CD4-positive, alpha-beta memory T cell (primary cell): ENCODE results near the gene HNRNPA3. TPM values are rescaled to one million over a fixed set of nuclear protein-coding genes. Genes with fewer than 3 reads are reported as not detected.
A peak's percentile ranks its signal among the peaks of the same experiment; 100 is the strongest.

Source experiments
- CTCF ChIA-PET: fragments of 350-600 bp; sonication (Branson Sonifier 250); formaldehyde crosslinking; loops from one replicate; lab custom pipeline; 2021; ENCODE audit warnings: inconsistent platforms; ENCODE audit not compliant: partially characterized antibody; lab: Charles Lee
- POLR2A ChIA-PET: fragments of 350-600 bp; sonication (Branson Sonifier 250); formaldehyde crosslinking; loops from one replicate; lab custom pipeline; 2021; ENCODE audit not compliant: partially characterized antibody; lab: Charles Lee
- DNase-seq, 5 donors: peaks; one replicate each; pipeline versions ENCODE4 v3.0.0 to v3.0.0-alpha.2; 2020 to 2022; ENCODE audit warnings: mixed read lengths in 1 of 5
- H3K27ac ChIP-seq: one replicate; pipeline ENCODE4 v1.7.0; 2013; ENCODE audit warnings: low read depth, low read length
- H3K27me3 ChIP-seq: 2 replicates; pipeline ENCODE4 v1.7.0; 2013; ENCODE audit warnings: mild to moderate bottlenecking, low read length, moderate library complexity; ENCODE audit not compliant: insufficient read depth
- H3K36me3 ChIP-seq: 2 replicates; pipeline ENCODE4 v1.7.0; 2013; ENCODE audit warnings: mild to moderate bottlenecking, low read length, moderate library complexity; ENCODE audit not compliant: insufficient read depth
- H3K4me1 ChIP-seq: 2 replicates; pipeline ENCODE4 v1.7.0; 2013; ENCODE audit warnings: mild to moderate bottlenecking, low read length, moderate library complexity; ENCODE audit not compliant: insufficient read depth
- H3K4me3 ChIP-seq, 2 donors: one replicate each; pipeline ENCODE4 v1.7.0; 2013; ENCODE audit warnings: low read length in 2 of 2, mild to moderate bottlenecking in 1 of 2
- H3K9me3 ChIP-seq, 2 donors: one replicate each; pipeline ENCODE4 v1.7.0; 2013; ENCODE audit warnings: low read length in 2 of 2, control low read depth in 1 of 2; ENCODE audit not compliant: control insufficient read depth in 1 of 2
- H3K27ac Mint-ChIP-seq, 7 donors: one replicate each; pipeline ENCODE4 v1.8.0; 2020 to 2021; ENCODE audit warnings: mixed read lengths in 7 of 7, mild to moderate bottlenecking in 6 of 7, inconsistent platforms in 3 of 7, moderate library complexity in 3 of 7
- H3K27me3 Mint-ChIP-seq, 2 donors: one replicate each; pipeline ENCODE4 v1.8.0; 2020 to 2021; ENCODE audit warnings: mixed read lengths in 2 of 2
- H3K36me3 Mint-ChIP-seq, 2 donors: one replicate each; pipeline ENCODE4 v1.8.0; 2020 to 2021; ENCODE audit warnings: mixed read lengths in 2 of 2, inconsistent platforms in 1 of 2, mild to moderate bottlenecking in 1 of 2
- H3K4me1 Mint-ChIP-seq, 4 donors: one replicate each; pipeline ENCODE4 v1.8.0; 2020 to 2021; ENCODE audit warnings: mixed read lengths in 4 of 4, mild to moderate bottlenecking in 1 of 4
- H3K4me3 Mint-ChIP-seq, 8 donors: one replicate each; pipeline ENCODE4 v1.8.0; 2020 to 2021; ENCODE audit warnings: mixed read lengths in 8 of 8, mild to moderate bottlenecking in 7 of 8, moderate library complexity in 6 of 8, inconsistent platforms in 3 of 8
- H3K9me3 Mint-ChIP-seq, 8 donors: one replicate each; pipeline ENCODE4 v1.8.0; 2020 to 2021; ENCODE audit warnings: mixed read lengths in 8 of 8, mild to moderate bottlenecking in 5 of 8, inconsistent platforms in 3 of 8, moderate library complexity in 1 of 8
- intact Hi-C: fragments of 100-400 bp; cut with micrococcal nuclease; formaldehyde crosslinking; loops from one replicate; pipeline ENCODE4 v1.15.1; 2023
- polyA plus RNA-seq, 2 donors: library from polyadenylated mRNA; unstranded; fragments of 300-500 nt; fragmentation: Illumina TruSeq; gene quantifications; one replicate each; pipeline ENCODE4 v1.2.3, GENCODE V29; 2021
- total RNA-seq, 2 experiments: library from RNA; stranded (reverse); gene quantifications; one replicate each; pipeline ENCODE4 v1.2.3, GENCODE V29; 2021

HNRNPA3 gene
- total and polyA plus RNA-seq, 4 experiments from 2014 or later, result 41.1 to 175 (median 118) TPM

DNA sequence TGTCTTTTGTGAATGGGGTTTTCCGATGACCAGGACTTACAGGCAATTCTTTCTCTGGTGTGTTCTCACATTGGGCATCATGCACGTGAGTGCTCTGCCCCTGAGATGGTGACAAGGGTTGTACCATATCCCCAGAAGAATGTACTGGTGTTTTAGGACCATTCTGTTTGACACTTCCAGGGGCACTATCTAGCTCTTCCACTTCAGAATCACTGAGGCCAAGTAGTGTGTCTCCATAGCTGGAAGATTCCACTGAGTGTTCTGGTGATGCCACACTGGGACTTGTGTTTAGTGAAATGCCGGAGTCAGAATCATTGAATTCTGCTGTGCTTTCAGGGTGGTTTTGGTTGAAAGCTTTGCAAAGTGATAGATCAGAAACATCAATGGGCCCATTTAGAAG is 18.7 kb downstream of the HNRNPA3 start:
- intact Hi-C loops, result loop anchor here (2.0 kb wide), 1 partner anchor 18 kb away; the partner anchor contains the start of gene HNRNPA3
- Histone ChIP-seq H3K36me3 (peaks cover 35% of the 10 kb centered on the region), H3K4me3 (no peak overlapping the region), H3K9me3 (no peaks in the 10 kb centered on the region), H3K27me3 (no peaks in the 10 kb centered on the region), H3K4me1 (peaks cover 5% of the 10 kb centered on the region), H3K27ac (no peak overlapping the region)
- DNase-seq, result no peak
- ChIA-PET POLR2A (interaction anchor here (1.0 to 11.1 kb wide), 6 partner anchors 8 to 79 kb away, joined by 3 to 133 read pairs (median 10); partner anchors contain the start of genes HNRNPA3 and NFE2L2), CTCF (interaction anchor here (0.6 to 4.9 kb wide), 4 partner anchors 24 to 104 kb away, joined by 3 to 41 read pairs (median 3); partner anchors contain the start of gene NFE2L2)
- Mint-ChIP-seq H3K9me3 (peaks cover 0 to 2% (median 0%) of the 10 kb centered on the region in 8 donors), H3K4me1 (peaks cover 28 to 67% (median 41%) of the 10 kb centered on the region in 4 donors), H3K4me3 (peak overlapping the region in 1 of 8 donors; percentile 18), H3K27ac (peak overlapping the region in 6 of 7 donors; percentile 13 to 76 (median 31)), H3K27me3 (no peaks in the 10 kb centered on the region), H3K36me3 (peaks cover 59 to 78% of the 10 kb centered on the region in 2 donors)

DNA sequence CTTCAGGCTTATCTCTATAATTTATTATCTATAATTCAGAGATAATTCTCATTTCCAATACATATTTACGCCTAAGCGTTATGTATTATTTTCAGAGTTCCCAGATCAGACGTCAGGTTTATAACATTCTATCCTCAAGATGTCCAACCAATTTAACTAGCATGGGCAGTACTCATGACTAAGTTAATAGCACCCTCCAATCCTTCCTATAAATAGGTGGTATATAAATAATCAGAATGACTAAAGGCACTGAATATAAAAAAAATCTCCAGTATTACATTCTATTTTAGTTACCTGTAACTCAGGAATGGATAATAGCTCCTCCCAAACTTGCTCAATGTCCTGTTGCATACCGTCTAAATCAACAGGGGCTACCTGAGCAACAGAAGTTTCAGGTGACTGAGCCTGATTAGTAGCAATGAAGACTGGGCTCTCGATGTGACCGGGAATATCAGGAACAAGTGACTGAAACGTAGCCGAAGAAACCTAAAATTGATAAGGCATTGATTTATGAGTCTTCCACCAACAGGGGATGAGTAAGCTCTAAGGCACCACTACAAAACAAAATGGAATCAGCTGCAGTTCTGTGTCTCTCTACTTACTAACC is 19.6 kb downstream of the HNRNPA3 start:
- POLR2A ChIA-PET, result interaction anchor here (0.6 to 11.1 kb wide), 6 partner anchors 7 to 78 kb away, joined by 3 to 133 read pairs (median 10); partner anchors contain the start of genes HNRNPA3 and NFE2L2
- Mint-ChIP-seq H3K36me3 (peaks cover 52 to 70% of the 10 kb centered on the region in 2 donors), H3K9me3 (peaks cover 0 to 2% (median 0%) of the 10 kb centered on the region in 8 donors), H3K27ac (peak overlapping the region in 5 of 7 donors; percentile 27 to 65 (median 50)), H3K27me3 (no peaks in the 10 kb centered on the region), H3K4me1 (peaks cover 26 to 61% (median 38%) of the 10 kb centered on the region in 4 donors), H3K4me3 (no peak overlapping the region)
- Histone ChIP-seq H3K4me1 (peaks cover 14% of the 10 kb centered on the region), H3K27ac (no peak overlapping the region), H3K9me3 (no peaks in the 10 kb centered on the region), H3K4me3 (no peak overlapping the region), H3K36me3 (peaks cover 35% of the 10 kb centered on the region), H3K27me3 (no peaks in the 10 kb centered on the region)
- CTCF ChIA-PET, result interaction anchor here (1.1 to 4.9 kb wide), 3 partner anchors 32 to 83 kb away, joined by 3 to 41 read pairs (median 11); partner anchors contain the start of gene NFE2L2
- intact Hi-C loops, result no loop called here
- no peak for DNase-seq

- H3K9me3 ChIP-seq, result no peaks in the 10 kb centered on the region
- DNase-seq, result no peak
- Mint-ChIP-seq H3K27ac (peak overlapping the region; percentile 17 to 77 (median 55)), H3K4me1 (peaks cover 28 to 60% (median 42%) of the 10 kb centered on the region in 4 donors), H3K36me3 (peaks cover 44 to 58% of the 10 kb centered on the region in 2 donors), H3K27me3 (no peaks in the 10 kb centered on the region), H3K9me3 (peaks cover 0 to 2% (median 0%) of the 10 kb centered on the region in 8 donors), H3K4me3 (no peak overlapping the region)
- intact Hi-C loops, result no loop called here
- CTCF ChIA-PET, result interaction anchor here (1.0 to 4.9 kb wide), 3 partner anchors 9 to 69 kb away, joined by 3 to 41 read pairs (median 11); partner anchors contain the start of gene NFE2L2
- no peak overlapping the region for H3K4me3 ChIP-seq
- peaks cover 31% of the 10 kb centered on the region for H3K4me1 ChIP-seq
- POLR2A ChIA-PET, result interaction anchor here (1.0 to 11.1 kb wide), 4 partner anchors 9 to 31 kb away, joined by 4 to 133 read pairs (median 8); partner anchors contain the start of genes HNRNPA3 and NFE2L2
- H3K27me3 ChIP-seq, result no peaks in the 10 kb centered on the region
- peaks cover 33% of the 10 kb centered on the region for H3K36me3 ChIP-seq
- H3K27ac ChIP-seq, result no peak overlapping the region
Measured at GRCh38 chr2:177234267-177234666, 21.7 kb downstream of the HNRNPA3 start.

DNA sequence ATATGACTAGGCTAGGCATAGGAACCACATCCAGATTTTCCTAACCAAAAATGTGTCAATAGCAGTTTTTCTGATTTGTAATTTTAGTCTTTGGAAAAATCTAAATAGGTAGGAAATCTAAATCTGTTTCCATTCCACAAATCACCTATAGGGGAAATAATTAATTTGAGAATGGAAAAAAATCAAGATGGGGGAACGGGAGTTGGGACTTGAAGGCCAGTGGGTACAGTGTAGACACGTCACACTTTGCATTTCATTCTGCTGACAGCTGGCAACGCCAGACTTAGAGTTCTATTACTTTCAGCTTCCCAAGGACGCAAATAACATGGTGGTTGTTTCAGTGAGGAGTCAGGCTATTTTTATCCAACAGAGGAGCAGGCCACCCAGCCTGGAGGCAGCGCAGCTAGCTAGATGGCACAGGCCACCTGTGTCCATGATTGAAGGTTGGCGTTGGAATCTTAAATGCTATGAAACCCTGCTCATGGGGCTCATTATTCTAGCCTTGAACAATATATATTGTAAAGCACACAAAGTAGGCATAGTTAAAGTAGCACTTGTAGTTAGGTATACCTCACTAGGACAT is 23.4 kb downstream of the HNRNPA3 start:
- intact Hi-C loops, result no loop called here
- Histone ChIP-seq H3K4me1 (peaks cover 48% of the 10 kb centered on the region), H3K9me3 (no peaks in the 10 kb centered on the region), H3K27me3 (no peaks in the 10 kb centered on the region), H3K4me3 (no peak overlapping the region), H3K27ac (no peak overlapping the region), H3K36me3 (peaks cover 22% of the 10 kb centered on the region)
- Mint-ChIP-seq H3K9me3 (peaks cover 0 to 2% (median 0%) of the 10 kb centered on the region in 8 donors), H3K36me3 (peaks cover 32 to 45% of the 10 kb centered on the region in 2 donors), H3K4me3 (no peak overlapping the region), H3K27me3 (no peaks in the 10 kb centered on the region), H3K4me1 (peaks cover 31 to 64% (median 51%) of the 10 kb centered on the region in 4 donors), H3K27ac (peak overlapping the region; percentile 31 to 91 (median 39))
- POLR2A ChIA-PET, result interaction anchor here (0.9 to 7.4 kb wide), 3 partner anchors 9 to 29 kb away, joined by 3 to 108 read pairs (median 3); partner anchors contain the start of gene NFE2L2
- CTCF ChIA-PET, result interaction anchor here (1.0 to 1.4 kb wide), 3 partner anchors 28 to 71 kb away, joined by 3 to 4 read pairs (median 3); no protein-coding TSS in a partner anchor
- no peak for DNase-seq

DNA sequence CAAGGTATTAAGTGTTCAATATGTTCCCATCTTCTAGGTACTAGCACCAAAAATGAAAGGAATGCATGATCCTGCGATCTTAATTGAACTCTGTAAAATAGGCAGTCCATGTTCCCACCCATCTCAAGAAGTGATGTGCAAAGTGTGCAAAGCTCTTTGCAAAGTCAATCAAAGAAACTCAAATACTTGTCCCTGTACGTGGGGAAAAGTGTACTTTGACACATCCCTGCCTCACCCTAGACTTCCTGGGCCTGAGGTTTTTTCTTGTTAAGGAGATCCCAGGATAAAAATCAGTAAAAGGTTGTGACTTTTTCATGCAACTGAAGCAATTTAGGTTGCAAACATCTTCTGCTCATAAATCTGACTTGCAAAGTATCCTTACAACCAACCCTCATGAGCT is 25.3 kb downstream of the HNRNPA3 start:
- H3K36me3 ChIP-seq, result peaks cover 2% of the 10 kb centered on the region
- Mint-ChIP-seq H3K4me3 (peak overlapping the region in 1 of 8 donors; percentile 40), H3K27me3 (no peaks in the 10 kb centered on the region), H3K36me3 (peaks cover 18 to 38% of the 10 kb centered on the region in 2 donors), H3K9me3 (peaks cover 0 to 2% (median 0%) of the 10 kb centered on the region in 8 donors), H3K27ac (peak overlapping the region in 5 of 7 donors; percentile 29 to 79 (median 42)), H3K4me1 (peaks cover 48 to 77% (median 64%) of the 10 kb centered on the region in 4 donors)
- no peak for DNase-seq
- H3K27ac ChIP-seq, result no peak overlapping the region
- peaks cover 68% of the 10 kb centered on the region for H3K4me1 ChIP-seq
- ChIA-PET CTCF (interaction anchor here (1.0 to 4.8 kb wide), 4 partner anchors 9 to 43 kb away, joined by 3 to 46 read pairs (median 3); partner anchors contain the start of gene NFE2L2), POLR2A (interaction anchor here (1.1 to 7.4 kb wide), 4 partner anchors 9 to 27 kb away, joined by 3 to 108 read pairs (median 27); partner anchors contain the start of gene NFE2L2)
- no peak overlapping the region for H3K4me3 ChIP-seq
- intact Hi-C loops, result no loop called here
- H3K9me3 ChIP-seq, result no peaks in the 10 kb centered on the region
- no peaks in the 10 kb centered on the region for H3K27me3 ChIP-seq

DNA sequence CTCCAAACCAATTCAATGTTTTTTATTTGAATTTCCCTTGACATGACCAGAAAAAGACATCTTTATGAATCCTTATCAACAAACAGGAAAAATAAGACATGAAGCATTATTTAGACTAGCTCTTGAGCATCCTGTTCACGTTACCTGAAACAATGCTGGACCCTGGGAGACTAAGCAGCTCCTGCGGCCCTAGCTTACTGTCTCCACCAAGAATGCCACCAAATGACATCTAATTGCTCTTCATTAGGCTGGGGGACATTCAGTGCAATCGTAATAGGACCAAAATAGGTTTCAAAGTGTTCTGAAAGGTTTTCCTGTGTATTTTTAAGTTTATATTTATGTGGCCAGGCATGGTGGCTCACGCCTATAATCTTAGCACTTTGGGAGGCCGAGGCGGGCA is 26.5 kb downstream of the HNRNPA3 start:
- H3K9me3 Mint-ChIP-seq, result peaks cover 0 to 2% (median 0%) of the 10 kb centered on the region in 8 donors
- peak overlapping the region; percentile 22 for H3K27ac ChIP-seq
- ChIA-PET POLR2A (interaction anchor here (1.3 to 7.4 kb wide), 6 partner anchors 9 to 26 kb away, joined by 3 to 108 read pairs (median 12); partner anchors contain the start of gene NFE2L2), CTCF (interaction anchor here (1.0 to 4.8 kb wide), 5 partner anchors 16 to 97 kb away, joined by 3 to 46 read pairs (median 3); partner anchors contain the start of gene NFE2L2)
- H3K4me1 ChIP-seq, result peaks cover 76% of the 10 kb centered on the region
- intact Hi-C loops, result no loop called here
- H3K4me3 Mint-ChIP-seq, result peak overlapping the region in 2 of 8 donors; percentile 18 to 35
- no peaks in the 10 kb centered on the region for H3K27me3 ChIP-seq
- DNase-seq, result no peak
- H3K36me3 Mint-ChIP-seq, result peaks cover 14 to 34% of the 10 kb centered on the region in 2 donors
- H3K9me3 ChIP-seq, result no peaks in the 10 kb centered on the region
- H3K4me3 ChIP-seq, result no peak overlapping the region
- peaks cover 55 to 87% (median 69%) of the 10 kb centered on the region in 4 donors for H3K4me1 Mint-ChIP-seq
- no peaks in the 10 kb centered on the region for H3K27me3 Mint-ChIP-seq
- no peaks in the 10 kb centered on the region for H3K36me3 ChIP-seq
- peak overlapping the region; percentile 53 to 79 (median 73) for H3K27ac Mint-ChIP-seq
